Myocyte (in vitro differentiated cells): ENCODE results near the gene MYO3B. TPM values are rescaled to one million over a fixed set of nuclear protein-coding genes. Genes with fewer than 3 reads are reported as not detected.
A peak's percentile ranks its signal among the peaks of the same experiment; 100 is the strongest.
"Not testable (repeated sequence)": the region's sequence is repeated elsewhere in the genome, so short reads cannot be mapped to it uniquely, and the experiment has no call there.

Experiments used
- DNase-seq: peaks from one replicate; pipeline ENCODE4 v3.0.0-alpha.2; 2012; ENCODE audit warnings: low read depth
- total RNA-seq: library from RNA; depleted of rRNA; stranded (reverse); fragments of >200 nt; gene quantifications from 2 replicates; pipeline ENCODE4 v1.2.3, GENCODE V29; 2014

The MYO3B gene
- total RNA-seq, 1 donor from 2014 or later, result not detected

DNA sequence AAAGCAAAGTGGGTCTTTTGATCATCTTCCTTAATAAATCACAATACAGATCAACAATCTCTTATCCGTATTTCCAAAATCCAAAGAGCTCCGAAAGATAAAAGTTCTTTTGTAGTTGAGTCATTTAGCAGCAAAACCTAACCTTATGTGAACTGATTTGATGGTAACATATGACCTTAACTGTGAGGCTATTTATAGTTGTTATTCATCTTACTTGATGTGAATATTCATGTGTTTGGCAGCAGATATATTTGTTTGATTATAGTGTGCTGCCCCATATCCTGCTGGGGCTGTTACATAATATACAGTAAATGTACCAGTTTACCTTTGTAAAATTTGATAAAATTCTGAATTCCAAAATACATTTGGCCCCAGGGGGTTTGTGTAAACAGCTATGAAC lies 158.5 kb downstream of the MYO3B start:
- DNase-seq, result no peak

DNA sequence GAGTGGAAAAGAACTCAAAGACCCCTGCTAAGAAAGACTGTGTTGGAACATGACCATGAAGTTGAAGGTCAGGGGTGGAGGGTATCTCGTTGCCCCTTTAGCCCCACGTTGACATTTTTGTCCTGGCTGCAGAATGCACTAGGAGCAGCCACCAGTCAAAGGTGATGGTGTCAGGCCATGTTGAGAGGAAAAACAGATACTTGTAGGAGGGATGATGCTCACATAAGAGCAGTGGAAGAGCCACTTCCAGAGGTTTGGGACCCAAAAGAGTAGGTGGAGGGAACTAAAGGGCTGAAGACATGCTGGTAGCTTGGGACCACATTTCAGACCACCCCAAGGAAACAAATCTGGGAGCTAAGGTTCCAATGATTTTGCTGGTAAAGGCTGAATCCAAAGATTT lies 159.0 kb downstream of the MYO3B start:
- no peak for DNase-seq

DNA sequence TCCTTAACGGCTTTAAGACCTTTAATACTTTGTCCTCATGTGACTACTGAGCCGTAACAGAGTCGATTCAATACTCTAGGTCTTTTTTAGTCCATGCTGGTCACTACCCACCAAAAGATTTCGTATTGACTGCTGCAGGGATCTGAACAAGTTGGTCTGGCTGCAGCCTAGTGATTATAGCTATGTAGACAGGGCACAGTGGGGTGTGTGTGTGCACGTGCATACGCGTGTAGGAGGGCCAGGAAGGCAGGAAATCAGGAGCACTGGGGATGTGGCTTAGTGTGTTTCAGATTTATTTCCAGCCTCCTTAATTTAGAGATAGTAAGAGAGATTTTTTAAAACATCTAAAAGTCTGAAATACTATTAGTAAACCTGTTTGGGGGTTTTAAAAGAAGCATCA lies 161.4 kb downstream of the MYO3B start:
- DNase-seq, result no peak

DNA sequence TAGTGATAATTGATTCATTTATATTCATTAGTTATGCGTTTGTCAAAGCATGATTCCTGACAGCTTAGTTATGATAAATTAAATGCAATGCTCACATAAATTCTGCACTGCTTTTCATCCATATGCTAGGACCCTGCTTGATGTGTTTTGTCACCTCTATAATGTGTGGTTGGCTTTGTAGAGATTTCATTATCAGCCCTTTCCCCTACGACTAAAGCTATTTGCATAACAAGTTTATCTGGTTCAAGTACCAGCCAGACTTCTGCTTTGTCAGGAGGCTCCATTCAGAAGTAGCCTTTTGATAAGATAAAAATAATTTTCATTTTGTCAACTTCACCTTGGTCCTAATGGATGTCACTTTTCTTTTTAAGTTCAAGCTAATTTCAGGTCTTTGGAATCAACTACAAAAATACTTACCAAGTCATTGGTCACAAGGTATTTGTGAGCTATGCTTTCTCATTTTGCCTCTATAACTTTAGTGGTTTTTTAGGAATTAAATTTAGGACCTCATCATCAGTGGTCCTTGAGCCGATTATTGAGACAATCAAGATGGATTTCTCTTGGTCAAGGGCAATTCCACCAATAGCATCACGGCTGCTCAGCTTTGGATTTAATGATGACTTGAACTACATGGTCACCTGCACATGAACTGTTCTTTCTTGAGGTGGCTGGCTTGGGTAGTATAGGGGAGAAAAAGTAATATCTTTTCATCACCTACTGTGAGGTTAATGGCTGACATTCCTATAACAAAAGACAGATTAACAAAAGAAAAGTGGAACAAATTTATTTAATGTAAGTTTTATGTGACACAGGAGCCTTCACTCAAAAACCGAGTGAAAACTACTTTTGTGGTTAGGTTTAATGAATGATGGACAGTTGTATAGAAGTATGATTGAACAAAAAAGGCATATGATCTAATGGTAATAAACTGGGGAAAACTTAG lies 162.1 kb downstream of the MYO3B start:
- no peak for DNase-seq

DNA sequence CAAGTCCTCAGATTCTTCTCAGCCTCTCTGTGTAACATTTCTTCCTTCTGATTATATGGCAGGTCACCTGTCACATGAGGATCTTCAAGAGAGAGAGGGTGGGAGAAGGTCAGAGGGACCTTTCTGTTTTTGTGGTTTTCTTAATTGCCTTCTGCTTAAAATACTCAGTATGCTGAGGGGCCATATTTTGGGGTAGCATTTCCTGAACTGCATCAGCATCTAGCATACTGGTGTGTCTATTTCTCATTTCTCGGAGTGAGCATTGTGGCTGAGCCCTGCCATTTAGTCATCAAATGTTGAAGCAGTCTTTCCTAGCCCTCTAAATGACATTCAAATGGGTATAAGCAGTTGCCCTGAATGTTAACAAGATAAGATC lies 162.7 kb downstream of the MYO3B start:
- DNase-seq, result no peak

DNA sequence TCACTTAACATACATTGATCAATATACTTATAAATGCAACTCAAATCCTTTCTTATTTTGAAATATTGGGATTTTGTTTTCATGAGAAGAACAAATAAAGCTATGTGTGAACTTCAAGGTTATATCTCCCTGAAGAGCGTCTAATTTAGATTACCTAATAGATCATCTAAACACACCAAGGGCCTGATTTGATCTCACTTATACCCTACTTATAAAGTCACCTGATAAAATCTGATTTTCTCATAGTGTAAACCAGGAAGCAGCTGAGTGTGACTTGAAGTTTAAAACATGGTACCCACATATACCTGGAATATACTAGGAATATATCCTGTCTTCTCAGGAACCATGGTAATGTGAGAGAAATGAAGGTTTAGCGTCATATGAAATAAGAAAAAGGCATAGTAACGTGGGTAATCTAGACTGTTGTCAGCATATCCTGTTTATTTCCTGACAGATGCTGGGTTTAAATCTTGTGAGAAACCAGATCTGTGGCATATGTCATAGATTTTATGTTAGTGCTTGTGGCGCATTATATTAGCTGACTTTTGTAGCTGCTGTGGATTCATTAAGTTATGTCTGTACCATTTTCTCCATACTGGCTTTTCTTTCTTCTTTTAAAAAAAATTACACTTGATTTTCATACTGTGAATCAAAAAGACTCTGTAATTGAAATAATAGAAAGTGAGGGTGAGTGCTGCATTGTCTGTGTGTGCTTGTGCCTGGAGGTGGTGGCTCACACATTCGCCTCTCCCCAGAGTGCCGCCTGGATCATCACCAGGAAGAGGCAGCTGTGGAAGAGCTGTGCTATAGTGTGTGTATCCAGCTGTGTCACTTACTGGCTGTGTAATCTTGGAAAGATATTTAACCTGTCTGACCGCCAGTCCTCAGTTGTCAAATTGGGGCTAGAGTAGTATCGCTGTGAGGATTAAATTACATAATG lies 164.0 kb downstream of the MYO3B start:
- no peak for DNase-seq

DNA sequence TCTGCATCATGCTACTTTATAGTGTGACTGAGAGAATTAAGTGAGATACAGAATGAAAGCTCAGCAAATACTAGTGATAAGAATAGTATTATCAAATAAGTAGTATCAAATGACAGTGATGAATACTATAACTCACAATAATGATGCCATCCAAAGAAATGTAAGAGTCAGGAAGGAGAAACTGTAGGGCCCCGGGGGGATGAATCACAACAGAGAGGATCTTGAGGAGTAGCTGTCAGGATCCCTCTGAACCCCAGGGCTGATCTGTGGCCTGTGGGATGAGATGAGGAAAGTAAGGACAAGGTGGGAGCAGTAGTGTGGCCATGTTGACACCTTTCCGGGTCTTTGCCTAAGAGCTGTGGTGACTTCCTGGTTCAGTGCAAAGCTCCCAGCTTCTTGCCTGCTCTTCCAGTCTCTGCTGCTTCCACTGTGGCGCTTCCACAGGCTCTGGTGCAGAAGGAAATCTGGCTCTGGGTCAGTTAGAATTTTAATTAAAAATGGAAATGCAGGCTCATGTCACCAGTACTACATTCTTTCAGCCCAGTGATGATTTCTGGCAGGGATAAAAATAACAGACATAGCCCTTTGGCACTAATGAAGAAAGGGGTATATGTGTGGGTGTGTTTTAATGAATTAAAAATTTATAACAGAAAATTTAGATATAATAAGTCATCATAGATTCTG lies 166.9 kb downstream of the MYO3B start:
- DNase-seq, result no peak

DNA sequence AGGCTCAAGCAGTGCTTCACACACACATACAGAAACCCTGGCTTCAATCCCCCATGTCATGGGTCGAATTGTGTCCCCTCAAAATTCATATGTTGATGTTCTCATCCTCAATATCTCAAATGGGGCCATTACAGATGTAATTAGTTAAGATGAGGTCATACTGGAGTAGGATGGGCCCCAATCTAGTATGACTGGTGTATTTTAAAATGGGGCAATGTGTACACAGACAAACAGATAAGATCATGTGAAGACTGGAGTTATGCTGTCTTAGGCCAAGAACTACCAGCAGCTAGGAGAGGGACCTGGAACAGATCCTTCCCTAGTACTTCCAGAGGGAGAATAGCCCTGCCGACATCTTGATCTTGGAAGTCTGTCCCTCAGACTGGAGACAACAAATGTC lies 167.7 kb downstream of the MYO3B start:
- DNase-seq, result no peak

DNA sequence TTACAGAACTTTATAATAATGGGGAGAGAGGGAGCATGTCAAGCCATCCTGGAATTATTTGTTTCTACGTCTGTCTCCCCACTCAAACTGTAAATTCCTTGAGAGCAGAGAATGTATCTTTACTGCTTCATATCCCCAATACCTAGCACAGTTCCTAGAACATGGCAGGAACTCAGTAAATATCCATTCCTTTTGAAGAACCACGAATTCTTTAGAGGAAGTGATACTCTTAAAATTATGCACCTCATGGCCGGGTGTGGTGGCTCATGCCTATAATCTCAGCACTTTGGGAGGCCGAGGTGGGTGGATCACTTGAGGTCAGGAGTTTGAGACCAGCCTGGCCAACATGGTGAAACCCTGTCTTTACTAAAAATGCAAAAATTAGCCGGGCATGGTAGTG lies 171.3 kb downstream of the MYO3B start:
- DNase-seq, result not testable (repeated sequence)

DNA sequence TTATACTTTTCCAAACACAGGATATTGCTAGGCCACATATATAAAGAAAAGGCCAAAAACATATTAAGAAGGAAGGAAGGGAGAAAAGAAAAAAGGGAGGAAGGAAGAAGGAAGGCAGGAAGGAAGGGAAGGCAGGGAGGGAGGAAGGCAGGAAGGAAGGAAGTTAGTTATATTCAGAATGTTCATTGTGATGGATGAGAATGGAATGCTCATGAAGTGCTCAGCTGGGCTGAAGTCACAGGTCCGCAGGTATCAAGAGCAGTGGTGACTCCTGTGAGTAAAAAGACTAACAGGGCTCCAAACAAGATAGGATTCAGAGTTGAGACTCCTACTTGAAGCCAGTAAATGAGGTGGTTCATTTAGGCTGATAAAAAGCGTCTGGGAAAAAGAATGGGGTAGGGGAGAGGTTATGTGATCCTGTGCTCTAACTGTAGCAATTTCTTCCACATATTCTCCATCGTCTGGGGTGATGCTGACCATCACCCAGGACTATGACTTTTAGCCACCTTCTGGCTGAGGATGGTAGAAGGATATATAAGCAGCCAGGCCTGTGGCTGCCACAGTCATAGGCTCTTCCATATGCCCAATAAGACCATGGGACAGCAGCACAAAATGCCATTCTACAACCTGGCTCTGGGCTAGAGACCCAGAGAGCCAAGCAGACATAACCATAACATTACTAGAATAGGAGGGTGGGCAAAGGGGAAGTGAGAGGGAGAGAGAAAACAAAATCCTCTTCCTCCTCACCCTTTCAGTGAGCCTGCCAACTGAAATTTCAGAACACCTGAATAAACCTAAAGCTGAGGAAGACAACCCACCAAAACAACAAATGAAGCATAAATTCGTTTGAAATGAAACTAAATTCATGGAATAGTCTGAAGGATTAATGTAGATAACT lies 173.2 kb downstream of the MYO3B start:
- no peak for DNase-seq

DNA sequence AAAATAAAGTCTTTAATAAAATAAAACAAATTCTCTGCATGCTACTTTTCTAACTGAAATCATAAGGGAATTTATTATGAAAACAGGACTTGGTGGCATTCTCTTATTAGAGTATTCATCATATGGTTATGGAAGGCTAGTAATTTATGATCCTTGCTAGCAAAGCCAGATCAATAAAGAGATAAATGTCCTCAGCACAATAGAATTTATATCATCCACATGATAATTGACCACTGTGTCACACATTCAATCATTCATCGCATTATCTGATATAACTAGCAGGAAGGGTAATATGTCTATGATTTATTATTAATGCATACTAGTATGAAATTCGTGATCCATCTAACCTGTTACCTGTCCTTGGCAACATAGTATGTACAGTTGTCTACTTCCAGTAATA lies 175.8 kb downstream of the MYO3B start:
- DNase-seq, result no peak

DNA sequence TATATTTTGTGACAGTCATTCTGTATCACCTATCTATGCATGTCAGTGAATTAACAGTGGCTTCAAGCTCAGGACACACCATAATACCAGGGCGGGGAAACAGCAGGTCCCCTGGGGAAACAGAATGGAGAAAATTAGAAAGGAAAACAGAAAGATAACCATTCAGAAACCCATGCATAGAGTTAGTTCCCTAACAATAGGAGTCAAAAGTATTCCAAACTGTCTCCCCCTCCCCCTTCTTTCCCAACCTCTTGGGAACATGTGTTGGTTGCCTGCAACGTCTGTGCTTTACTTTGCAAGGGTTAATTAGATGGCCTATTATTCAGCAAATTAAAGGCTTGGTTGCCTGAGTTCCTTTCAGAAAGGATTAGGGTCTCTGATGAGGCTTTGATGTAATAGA lies 176.4 kb downstream of the MYO3B start:
- no peak for DNase-seq

DNA sequence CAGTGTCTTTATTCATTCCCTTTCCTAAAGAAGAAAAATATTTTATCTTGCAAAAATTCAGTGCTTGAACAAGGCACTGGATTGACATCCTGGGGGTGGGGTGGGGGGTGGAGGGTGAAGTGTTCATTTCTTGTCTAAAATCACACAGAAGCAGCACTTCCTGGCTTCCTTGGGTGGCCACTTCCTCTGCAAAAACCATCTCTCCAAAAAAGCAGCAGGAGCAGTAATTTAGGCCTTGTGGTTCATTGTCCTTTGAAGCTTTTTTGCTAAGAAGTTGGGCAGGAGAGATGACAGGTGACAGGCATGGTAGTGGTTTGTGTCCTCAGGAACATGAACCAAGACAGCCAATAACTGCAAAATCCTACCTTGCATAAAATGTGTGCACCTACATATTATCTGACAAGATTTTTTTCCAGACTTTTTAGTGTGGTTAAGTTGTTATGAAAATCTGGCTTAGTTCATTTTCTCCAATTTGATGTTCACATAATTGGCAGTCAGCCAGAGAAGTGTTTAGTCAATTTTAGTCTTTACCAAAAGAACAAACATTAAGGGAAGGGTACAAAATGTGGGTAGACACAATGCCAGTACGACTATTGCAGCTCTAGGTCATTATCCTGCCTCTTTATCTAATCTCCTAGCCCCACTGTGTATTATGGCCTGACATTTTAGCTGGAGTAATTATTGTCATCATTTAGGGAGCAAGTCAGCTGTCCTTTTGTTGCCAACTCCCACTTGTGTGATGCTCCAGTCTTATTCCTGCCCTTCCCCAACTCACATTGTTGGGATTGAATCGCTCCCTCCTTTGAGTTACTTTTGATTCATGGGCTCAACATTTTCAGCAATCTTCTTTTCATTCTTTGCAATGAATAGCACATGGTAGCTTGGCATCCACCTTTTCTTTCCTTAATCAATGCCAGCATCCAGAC lies 177.2 kb downstream of the MYO3B start:
- DNase-seq, result no peak

DNA sequence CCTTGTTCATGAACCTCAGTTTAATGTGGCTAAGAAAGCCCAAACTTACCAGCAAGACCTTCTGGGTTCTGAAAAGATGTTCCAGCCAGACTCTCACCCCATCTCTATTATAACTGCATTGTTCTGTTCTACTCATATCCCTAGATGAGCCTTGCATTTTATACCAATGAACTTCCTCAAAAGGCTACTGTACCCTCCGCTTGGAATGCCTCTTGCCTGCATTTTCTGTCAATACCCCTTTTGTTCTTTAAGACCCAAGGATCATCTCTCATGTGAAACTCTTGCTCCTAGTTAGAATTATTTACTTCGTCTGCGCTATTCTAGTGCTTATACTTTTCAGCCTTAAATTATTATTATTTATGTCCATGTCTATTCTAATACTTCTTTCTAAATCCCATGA lies 181.5 kb downstream of the MYO3B start:
- no peak for DNase-seq

DNA sequence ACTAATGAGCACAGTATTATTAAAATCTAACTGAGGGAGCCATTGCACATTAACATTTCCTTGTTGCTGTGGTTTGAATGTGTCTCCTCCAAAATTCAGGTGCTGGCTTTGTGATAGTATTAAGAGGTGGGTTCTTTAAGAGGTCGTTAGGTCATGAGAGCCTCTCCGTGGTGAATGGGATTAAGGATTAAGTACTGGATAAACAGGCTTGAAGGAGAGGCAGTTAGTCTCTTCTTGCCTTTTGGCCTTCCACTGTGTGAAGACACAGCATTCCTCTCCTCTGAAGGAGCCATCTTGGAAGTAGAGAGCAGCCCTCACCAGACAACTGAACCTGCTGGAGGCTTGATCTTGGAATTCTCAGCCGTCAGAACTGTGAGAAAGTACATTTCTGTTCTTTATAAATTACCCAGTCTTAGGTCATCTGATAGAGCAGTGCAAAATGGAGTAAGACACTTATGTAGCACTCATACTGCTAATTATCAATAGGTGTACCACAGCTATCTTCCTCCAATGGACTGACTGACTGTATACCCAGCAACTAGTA lies 182.7 kb downstream of the MYO3B start:
- DNase-seq, result no peak

DNA sequence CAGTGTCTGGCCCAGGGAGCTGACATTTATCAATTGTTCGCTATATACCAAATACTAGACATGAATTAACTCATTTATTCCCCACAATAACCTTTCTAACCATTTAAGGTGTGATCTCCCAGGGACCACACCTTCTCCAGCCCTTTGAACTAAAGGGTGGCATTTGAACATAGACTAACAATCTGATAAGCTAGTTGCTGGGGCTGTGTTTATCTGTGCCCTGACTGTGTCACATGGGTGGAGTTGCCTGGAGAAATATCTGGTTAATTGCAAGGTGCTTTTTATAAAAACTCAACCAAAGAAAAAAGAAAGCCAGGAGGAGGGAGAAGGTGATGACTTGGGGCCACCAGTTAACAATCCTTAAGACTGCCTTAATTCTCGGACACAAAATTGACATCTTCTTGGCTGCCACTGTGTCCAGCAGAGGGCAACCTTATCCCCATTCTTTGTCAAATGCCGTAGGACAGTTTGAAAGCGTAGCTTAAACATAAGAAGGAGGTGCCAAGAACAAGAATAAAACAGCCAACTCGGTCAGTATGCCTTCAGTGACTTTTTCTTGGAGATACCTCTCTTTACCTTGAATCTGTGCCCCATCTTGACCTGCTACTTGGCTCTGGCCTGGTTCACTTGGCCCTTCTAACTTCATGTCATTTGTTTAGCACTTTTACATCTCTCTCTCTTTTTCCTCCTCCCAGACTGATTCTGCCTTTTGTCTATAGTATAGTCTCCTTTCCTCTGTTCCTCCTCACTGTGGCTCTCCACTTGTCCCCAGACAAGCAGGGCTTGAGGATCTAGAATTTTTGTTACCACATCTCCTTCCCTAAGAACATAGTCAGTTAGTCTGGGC lies 183.4 kb downstream of the MYO3B start:
- DNase-seq, result peak; percentile 62

DNA sequence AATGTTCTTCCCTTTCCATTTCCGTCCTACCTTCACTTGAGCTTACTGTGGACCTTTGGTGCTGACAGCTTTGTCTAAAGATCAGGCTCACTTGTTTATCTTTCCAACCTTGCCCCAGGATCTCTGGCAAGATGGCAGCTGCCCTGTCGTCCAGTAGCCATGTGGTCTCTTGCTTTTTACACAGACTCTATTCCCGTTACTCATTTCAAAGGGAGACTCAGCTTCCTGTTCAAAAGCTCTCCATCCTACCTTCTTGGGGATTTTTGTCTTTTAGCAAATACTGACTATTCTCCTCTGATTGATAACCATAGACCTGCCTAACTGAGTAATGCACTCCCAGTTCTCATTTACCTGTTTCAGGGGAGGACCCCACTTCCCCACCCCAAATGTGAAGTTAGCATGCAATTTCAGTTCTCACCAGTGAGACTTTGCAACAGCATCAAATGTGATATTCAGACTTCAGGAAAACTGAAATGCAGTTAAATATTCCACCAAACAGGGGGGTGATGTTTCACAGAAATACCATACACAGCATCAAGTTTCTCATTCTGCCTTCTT lies 184.4 kb downstream of the MYO3B start:
- no peak for DNase-seq
